Neural progenitor cell (in vitro differentiated cells): ENCODE measurements around the gene SLC24A4.

Experiments used
- EZH2 ChIP-seq: fragments of 200-600 bp; sonication (generic); IDR thresholded peaks from 2 replicates; pipeline ENCODE4 v1.6.1; 2017; ENCODE audit warnings: antibody characterized with exemption, mild to moderate bottlenecking, moderate library complexity
- EZH2phosphoT487 ChIP-seq: fragments of 200-600 bp; sonication (generic); IDR thresholded peaks from 2 replicates; pipeline ENCODE4 v1.6.1; 2017; ENCODE audit warnings: antibody characterized with exemption
- TF ChIP-seq, protein P1 (sequence below): fragments of 200-600 bp; sonication (generic); IDR thresholded peaks from 2 replicates; pipeline ENCODE4 v1.5.1; 2017; ENCODE audit warnings: antibody characterized with exemption, mild to moderate bottlenecking

DNA sequence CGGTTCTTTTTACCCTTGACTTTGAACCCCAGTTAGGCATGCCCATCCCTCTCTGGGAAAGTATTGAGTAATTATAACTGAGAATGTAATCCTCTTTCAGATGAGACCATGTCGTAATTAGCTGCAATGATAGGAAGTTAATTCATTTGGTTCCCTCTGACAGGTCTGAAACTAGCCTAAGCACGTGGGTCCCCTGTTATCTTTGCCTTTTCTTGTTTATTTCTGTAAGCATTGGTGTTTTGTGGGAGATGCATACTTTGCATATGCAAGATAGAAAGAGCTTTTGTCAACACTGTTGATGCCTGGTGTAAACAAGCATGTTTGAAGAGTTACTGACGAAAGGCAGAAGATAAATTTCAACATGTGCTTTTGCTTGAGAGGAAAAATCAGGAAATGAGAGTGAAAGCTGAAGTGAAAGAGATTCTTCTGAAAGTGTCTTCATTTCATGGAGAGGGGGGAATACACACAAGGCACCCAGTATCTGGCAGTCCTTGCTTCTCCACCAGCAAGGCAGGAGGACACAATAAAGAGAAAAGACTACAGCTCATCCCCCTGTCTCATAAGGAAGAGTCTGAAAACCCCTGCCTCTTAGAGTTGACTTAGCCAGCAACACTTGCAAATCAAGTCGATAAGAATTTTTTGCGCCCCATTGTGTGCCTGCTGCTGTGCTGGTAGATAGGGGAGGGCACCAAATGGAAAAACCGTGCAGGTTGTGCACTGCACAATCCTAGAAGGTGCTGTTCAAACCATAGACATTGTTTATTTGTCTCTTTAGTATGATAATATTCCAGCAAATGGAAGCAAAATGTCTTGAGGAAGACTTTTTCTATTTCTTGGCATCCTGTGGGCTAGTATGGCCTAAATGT, 77.8 kb downstream of the SLC24A4 start:
- no peak for TF ChIP-seq EZH2
- TF ChIP-seq, protein P1, sequence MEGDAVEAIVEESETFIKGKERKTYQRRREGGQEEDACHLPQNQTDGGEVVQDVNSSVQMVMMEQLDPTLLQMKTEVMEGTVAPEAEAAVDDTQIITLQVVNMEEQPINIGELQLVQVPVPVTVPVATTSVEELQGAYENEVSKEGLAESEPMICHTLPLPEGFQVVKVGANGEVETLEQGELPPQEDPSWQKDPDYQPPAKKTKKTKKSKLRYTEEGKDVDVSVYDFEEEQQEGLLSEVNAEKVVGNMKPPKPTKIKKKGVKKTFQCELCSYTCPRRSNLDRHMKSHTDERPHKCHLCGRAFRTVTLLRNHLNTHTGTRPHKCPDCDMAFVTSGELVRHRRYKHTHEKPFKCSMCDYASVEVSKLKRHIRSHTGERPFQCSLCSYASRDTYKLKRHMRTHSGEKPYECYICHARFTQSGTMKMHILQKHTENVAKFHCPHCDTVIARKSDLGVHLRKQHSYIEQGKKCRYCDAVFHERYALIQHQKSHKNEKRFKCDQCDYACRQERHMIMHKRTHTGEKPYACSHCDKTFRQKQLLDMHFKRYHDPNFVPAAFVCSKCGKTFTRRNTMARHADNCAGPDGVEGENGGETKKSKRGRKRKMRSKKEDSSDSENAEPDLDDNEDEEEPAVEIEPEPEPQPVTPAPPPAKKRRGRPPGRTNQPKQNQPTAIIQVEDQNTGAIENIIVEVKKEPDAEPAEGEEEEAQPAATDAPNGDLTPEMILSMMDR: no peak
- TF ChIP-seq EZH2phosphoT487: no peak
